Natural killer cell (primary cell): Measurements from ENCODE around the gene ELN. TPM values are rescaled to one million over a fixed set of nuclear protein-coding genes. Genes with fewer than 3 reads are reported as not detected.
"Not testable (repeated sequence)": the region's sequence is repeated elsewhere in the genome, so short reads cannot be mapped to it uniquely, and the experiment has no call there.

ENCODE experiments used
- ATAC-seq, 3 donors: fragments of 150-1000 bp in 2 of 3; fragments of 200-7000 bp in 1 of 3; cut with Tn5 transposase; 1 replicate in 1 of 3; 2 replicates in 2 of 3; pipeline ENCODE4 v1.10.0; 2021; ENCODE audit warnings: mild to moderate bottlenecking in 2 of 3, moderate library complexity in 2 of 3
- DNase-seq, 2 donors: peaks; one replicate each; pipeline versions ENCODE4 v3.0.0 to v3.0.0-alpha.2; 2013 to 2021; ENCODE audit warnings: mixed read lengths in 1 of 2
- H3K27ac ChIP-seq: one replicate; pipeline ENCODE4 v1.5.1; 2013; ENCODE audit warnings: mild to moderate bottlenecking, low read length
- H3K27me3 ChIP-seq: one replicate; pipeline ENCODE4 v1.6.1; 2013; ENCODE audit warnings: low read length; ENCODE audit not compliant: control insufficient read depth, insufficient read depth
- H3K36me3 ChIP-seq: one replicate; pipeline ENCODE4 v1.6.1; 2013; ENCODE audit warnings: low read length; ENCODE audit not compliant: control insufficient read depth, insufficient read depth
- H3K4me1 ChIP-seq: one replicate; pipeline ENCODE4 v1.6.1; 2013; ENCODE audit warnings: low read length; ENCODE audit not compliant: control insufficient read depth, insufficient read depth
- H3K4me3 ChIP-seq: one replicate; pipeline ENCODE4 v1.5.1; 2013; ENCODE audit warnings: low read length
- H3K9me3 ChIP-seq: one replicate; pipeline ENCODE4 v1.6.1; 2013; ENCODE audit warnings: low read length; ENCODE audit not compliant: control insufficient read depth, insufficient read depth
- H3K27ac Mint-ChIP-seq, 2 donors: one replicate each; pipeline ENCODE4 v1.8.0; 2022; ENCODE audit warnings: mild to moderate bottlenecking in 2 of 2, mixed read lengths in 2 of 2, moderate library complexity in 1 of 2
- H3K27me3 Mint-ChIP-seq, 2 donors: one replicate each; pipeline ENCODE4 v1.8.0; 2022; ENCODE audit warnings: low read depth in 2 of 2, mixed read lengths in 2 of 2
- H3K36me3 Mint-ChIP-seq: one replicate; pipeline ENCODE4 v1.8.0; 2022; ENCODE audit warnings: mixed read lengths
- H3K4me1 Mint-ChIP-seq, 2 donors: one replicate each; pipeline ENCODE4 v1.8.0; 2022; ENCODE audit warnings: mixed read lengths in 2 of 2
- H3K4me3 Mint-ChIP-seq: one replicate; pipeline ENCODE4 v1.8.0; 2022; ENCODE audit warnings: mild to moderate bottlenecking, moderate library complexity, mixed read lengths
- H3K9me3 Mint-ChIP-seq, 2 donors: one replicate each; pipeline ENCODE4 v1.8.0; 2022; ENCODE audit warnings: mixed read lengths in 2 of 2
- WGBS: methylation state at CpG from one replicate; pipeline ENCODE4 v1.1.7; 2013; ENCODE audit warnings: missing lambda C conversion rate; ENCODE audit not compliant: insufficient coverage; 5-methylcytosine and 5-hydroxymethylcytosine counted together
- intact Hi-C: fragments of 100-400 bp; cut with micrococcal nuclease; formaldehyde crosslinking; loops from one replicate; pipeline ENCODE4 v1.14.2; 2022
- total RNA-seq, 4 donors: library from RNA; stranded (reverse); fragments of 120-200 nt in 1 of 4; gene quantifications; one replicate each; pipeline versions ENCODE4 v1.2.3 to v1.2.4, GENCODE V29; 2013 to 2022
- TF ChIP-seq, protein P1 (sequence below): fragments of 200-600 bp; IDR thresholded peaks from one replicate; pipeline ENCODE4 v1.8.0; 2022; ENCODE audit warnings: antibody characterized with exemption

The ELN gene
- total RNA-seq, result under 1 TPM in 1 of 3 donors, not detected in 2; 0.75 TPM
- total RNA-seq (2013), result 0.07 TPM

DNA sequence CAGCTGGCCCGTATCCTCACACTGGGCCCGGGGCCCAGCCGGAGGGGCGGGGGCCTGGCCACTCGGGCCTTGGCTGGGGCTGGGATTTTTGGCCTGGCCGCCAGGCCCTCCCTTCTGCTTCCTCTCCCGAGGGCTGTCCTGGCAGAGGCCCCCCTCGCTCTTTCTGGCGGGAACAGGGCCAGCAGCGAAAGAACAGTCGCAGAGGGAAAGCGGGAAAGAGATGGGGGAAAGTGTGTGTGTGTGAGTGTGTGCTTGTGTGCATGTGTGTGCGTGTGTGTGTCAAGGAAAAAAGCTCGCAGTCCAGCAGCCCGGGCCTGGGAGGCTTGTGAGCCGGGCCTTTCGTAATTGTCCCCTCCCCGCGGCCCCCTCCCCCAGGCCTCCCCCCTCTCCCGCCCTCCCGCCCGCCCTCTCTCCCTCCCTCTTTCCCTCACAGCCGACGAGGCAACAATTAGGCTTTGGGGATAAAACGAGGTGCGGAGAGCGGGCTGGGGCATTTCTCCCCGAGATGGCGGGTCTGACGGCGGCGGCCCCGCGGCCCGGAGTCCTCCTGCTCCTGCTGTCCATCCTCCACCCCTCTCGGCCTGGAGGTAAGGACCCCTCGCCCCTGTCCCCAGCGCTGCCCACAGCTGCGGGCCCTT lies at the start of gene ELN:
TSS of gene ELN (plus strand) at position 491 of the 638 bp plus-strand sequence. CDS start at position 506, 15 bp downstream.
- Mint-ChIP-seq H3K9me3 (no peaks in the 10 kb centered on the region), H3K4me3 (no peak within 1 kb of the TSS), H3K36me3 (no peaks in the 10 kb centered on the region), H3K27me3 (peaks cover 38 to 39% of the 10 kb centered on the region in 2 donors), H3K4me1 (peaks cover 20 to 30% of the 10 kb centered on the region in 2 donors), H3K27ac (no peak within 1 kb of the TSS)
- ATAC-seq, result no peak
- Histone ChIP-seq H3K4me3 (no peak within 1 kb of the TSS), H3K9me3 (no peaks in the 10 kb centered on the region), H3K27ac (no peak within 1 kb of the TSS), H3K36me3 (no peaks in the 10 kb centered on the region), H3K4me1 (peaks cover 6% of the 10 kb centered on the region), H3K27me3 (peaks cover 31% of the 10 kb centered on the region)
- DNase-seq, result no peak
- 21% methylated on average over 30 of the region's 39 CpGs for WGBS
- intact Hi-C loops, result loop anchor here (1.0 to 2.0 kb wide), 2 partner anchors 162 to 373 kb away; no protein-coding TSS in a partner anchor
- TF ChIP-seq, protein P1, sequence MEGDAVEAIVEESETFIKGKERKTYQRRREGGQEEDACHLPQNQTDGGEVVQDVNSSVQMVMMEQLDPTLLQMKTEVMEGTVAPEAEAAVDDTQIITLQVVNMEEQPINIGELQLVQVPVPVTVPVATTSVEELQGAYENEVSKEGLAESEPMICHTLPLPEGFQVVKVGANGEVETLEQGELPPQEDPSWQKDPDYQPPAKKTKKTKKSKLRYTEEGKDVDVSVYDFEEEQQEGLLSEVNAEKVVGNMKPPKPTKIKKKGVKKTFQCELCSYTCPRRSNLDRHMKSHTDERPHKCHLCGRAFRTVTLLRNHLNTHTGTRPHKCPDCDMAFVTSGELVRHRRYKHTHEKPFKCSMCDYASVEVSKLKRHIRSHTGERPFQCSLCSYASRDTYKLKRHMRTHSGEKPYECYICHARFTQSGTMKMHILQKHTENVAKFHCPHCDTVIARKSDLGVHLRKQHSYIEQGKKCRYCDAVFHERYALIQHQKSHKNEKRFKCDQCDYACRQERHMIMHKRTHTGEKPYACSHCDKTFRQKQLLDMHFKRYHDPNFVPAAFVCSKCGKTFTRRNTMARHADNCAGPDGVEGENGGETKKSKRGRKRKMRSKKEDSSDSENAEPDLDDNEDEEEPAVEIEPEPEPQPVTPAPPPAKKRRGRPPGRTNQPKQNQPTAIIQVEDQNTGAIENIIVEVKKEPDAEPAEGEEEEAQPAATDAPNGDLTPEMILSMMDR, result no peak

DNA sequence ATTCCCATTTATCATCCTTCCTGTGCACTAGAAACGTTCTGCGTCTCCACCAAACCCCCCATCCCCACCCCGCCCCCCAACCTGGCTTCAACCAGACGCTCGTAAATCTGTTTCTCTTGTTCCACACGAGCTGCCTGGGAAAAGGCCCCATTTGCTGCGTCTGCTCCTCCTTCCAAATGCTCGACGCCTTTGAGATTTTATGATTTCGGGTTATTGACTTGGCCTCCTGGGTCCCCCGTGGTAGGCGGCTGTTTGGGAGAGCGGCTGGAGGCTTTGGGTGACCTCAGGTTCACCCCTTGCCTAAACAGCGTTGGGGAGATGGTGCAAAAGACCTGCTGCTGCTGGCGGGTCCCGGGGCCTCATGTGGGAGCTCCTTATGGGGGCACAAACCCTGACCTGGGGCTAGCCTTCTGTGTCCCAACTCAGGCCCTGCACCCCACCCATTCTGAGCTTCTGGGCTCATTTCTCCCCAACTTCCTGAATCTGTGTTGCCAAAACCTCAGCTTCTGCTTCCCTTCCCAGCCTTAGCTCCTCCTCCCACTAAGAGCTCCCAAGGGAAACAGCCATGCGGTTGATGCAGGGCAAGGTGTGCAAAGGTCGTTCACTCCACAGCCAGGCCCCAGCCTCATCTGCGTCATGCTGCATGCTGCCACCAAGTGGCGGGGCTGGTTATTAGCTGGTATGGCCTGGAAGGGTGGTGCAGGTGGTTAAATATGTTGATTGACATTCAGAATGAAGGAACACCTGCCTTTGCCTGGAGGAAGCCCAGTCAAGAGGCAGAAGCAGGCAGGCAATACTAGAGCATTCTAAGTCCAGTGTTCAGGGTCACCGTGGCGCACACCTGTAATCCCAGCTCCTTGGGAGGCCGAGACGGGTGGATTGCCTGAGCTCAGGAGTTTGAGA lies 49.1 kb upstream of the ELN start:
- Mint-ChIP-seq H3K27ac (no peak overlapping the region), H3K4me3 (no peak overlapping the region), H3K9me3 (no peaks in the 10 kb centered on the region), H3K4me1 (no peaks in the 10 kb centered on the region), H3K36me3 (no peaks in the 10 kb centered on the region), H3K27me3 (peaks cover 0 to 5% of the 10 kb centered on the region in 2 donors)
- ATAC-seq (no peak), DNase-seq (no peak)
- H3K9me3 ChIP-seq, result no peaks in the 10 kb centered on the region
- no peaks in the 10 kb centered on the region for H3K36me3 ChIP-seq
- no peaks in the 10 kb centered on the region for H3K27me3 ChIP-seq
- TF ChIP-seq, protein P1, result no peak
- intact Hi-C loops, result no loop called here
- H3K4me1 ChIP-seq, result no peaks in the 10 kb centered on the region
- no peak overlapping the region for H3K27ac ChIP-seq
- WGBS, result 46% methylated on average over 24 of the region's 24 CpGs
- H3K4me3 ChIP-seq, result no peak overlapping the region

DNA sequence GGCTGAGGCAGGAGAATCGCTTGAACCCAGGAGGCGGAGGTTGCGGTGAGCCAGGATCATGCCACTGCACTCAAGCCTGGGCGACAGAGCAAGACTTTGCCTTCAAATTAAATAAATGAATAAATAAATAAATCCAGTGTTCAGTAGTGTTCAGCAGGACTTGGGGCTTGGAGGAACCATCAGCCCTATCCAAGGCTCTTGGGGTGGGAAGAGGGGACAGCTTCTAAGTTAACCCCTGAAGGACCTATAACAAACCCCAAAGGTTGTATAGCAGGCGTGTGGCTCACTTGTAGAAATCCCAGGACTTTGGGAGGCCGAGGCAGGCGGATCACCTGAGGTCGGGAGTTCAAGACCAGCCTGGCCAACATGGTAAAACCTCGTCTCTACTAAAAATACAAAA lies 48.3 kb upstream of the ELN start:
- H3K27me3 Mint-ChIP-seq, DNase-seq, H3K4me3 ChIP-seq, intact Hi-C loops, H3K4me1 ChIP-seq, H3K36me3 Mint-ChIP-seq, H3K27ac Mint-ChIP-seq, H3K9me3 ChIP-seq, H3K9me3 Mint-ChIP-seq, H3K4me1 Mint-ChIP-seq, H3K27me3 ChIP-seq, H3K4me3 Mint-ChIP-seq, ATAC-seq, H3K36me3 ChIP-seq, H3K27ac ChIP-seq: not testable (repeated sequence)
- WGBS, result 93% methylated on average over 8 of the region's 9 CpGs

DNA sequence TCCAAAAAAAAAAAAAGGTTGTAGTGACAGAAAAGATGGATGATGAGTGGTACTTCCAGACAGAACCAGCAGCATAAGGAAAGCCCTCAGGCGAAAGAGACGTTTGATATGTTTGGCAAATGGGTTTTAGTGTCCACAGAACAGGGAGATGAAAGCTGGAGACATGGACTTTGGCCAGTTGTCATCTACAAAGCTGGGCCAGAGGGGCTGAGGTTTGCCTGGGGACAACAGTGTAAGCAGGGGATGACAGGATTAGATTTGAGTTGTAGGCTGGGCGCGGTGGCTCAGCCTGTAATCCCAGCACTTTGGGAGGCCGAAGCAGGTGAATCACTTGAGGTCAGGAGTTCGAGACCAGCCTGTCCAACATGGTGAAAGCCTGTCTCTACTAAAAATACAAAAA lies 47.8 kb upstream of the ELN start:
- Histone ChIP-seq H3K27ac (no peak overlapping the region), H3K36me3 (no peaks in the 10 kb centered on the region), H3K27me3 (no peaks in the 10 kb centered on the region), H3K4me1 (no peaks in the 10 kb centered on the region), H3K4me3 (no peak overlapping the region), H3K9me3 (no peaks in the 10 kb centered on the region)
- H3K9me3 Mint-ChIP-seq, result no peaks in the 10 kb centered on the region
- ATAC-seq, result no peak
- H3K4me3 Mint-ChIP-seq, result no peak overlapping the region
- intact Hi-C loops, result no loop called here
- TF ChIP-seq, protein P1, result no peak
- no peaks in the 10 kb centered on the region for H3K4me1 Mint-ChIP-seq
- WGBS, result 91% methylated on average over 6 of the region's 6 CpGs
- H3K27me3 Mint-ChIP-seq, result peaks cover 0 to 5% of the 10 kb centered on the region in 2 donors
- DNase-seq, result no peak
- H3K27ac Mint-ChIP-seq, result no peak overlapping the region
- no peaks in the 10 kb centered on the region for H3K36me3 Mint-ChIP-seq
